COLO668 (cell line): ENCODE measurements around the gene BLVRB.
"Not testable (repeated sequence)": the region's sequence is repeated elsewhere in the genome, so short reads cannot be mapped to it uniquely, and the experiment has no call there.

ENCODE experiments used
- DNase-seq: peaks from one replicate; lab custom pipeline; 2025; ENCODE audit not compliant: unreplicated experiment; lab: John Stamatoyannopoulos, UW

The BLVRB gene

GRCh38 chr19:40452016-40452415 lies 13.5 kb downstream of the BLVRB start:
- no peak for DNase-seq

- DNase-seq = no peak
These were observed 14.9 kb downstream of the BLVRB start for GRCh38 chr19:40450664-40451063.

GRCh38 chr19:40449506-40449905 lies 16.0 kb downstream of the BLVRB start:
- no peak for DNase-seq

GRCh38 chr19:40446263-40446784 lies 19.2 kb downstream of the BLVRB start:
- DNase-seq = no peak

GRCh38 chr19:40445780-40446262 lies 19.7 kb downstream of the BLVRB start:
- DNase-seq = no peak

- no peak for DNase-seq
These were observed 20.7 kb downstream of the BLVRB start for GRCh38 chr19:40444825-40445312.

- peak; percentile 97 for DNase-seq
These were observed 21.3 kb downstream of the BLVRB start, which contains the start of gene SERTAD3 for GRCh38 chr19:40444000-40444824. TSS of gene SERTAD3 (minus strand) at chr19:40444335. CDS start at chr19:40442080, 2,255 bp downstream.

GRCh38 chr19:40443131-40443999 lies 22.2 kb downstream of the BLVRB start:
- DNase-seq = peak; percentile 99

GRCh38 chr19:40442328-40443130 lies 23.0 kb downstream of the BLVRB start:
- no peak for DNase-seq

GRCh38 chr19:40441719-40442253 lies 23.8 kb downstream of the BLVRB start:
- no peak for DNase-seq

GRCh38 chr19:40438284-40438683 lies 27.3 kb downstream of the BLVRB start:
- no peak for DNase-seq

GRCh38 chr19:40433391-40434216 lies 31.9 kb downstream of the BLVRB start:
- peak; percentile 82 for DNase-seq

GRCh38 chr19:40432760-40433159 lies 32.8 kb downstream of the BLVRB start:
- DNase-seq = not testable (repeated sequence)

GRCh38 chr19:40431698-40432097 lies 33.8 kb downstream of the BLVRB start:
- DNase-seq = no peak

GRCh38 chr19:40430242-40430641 lies 35.3 kb downstream of the BLVRB start:
- DNase-seq = not testable (repeated sequence)

- DNase-seq = not testable (repeated sequence)
These were observed 37.3 kb downstream of the BLVRB start for GRCh38 chr19:40428197-40428596.

- DNase-seq = peak; percentile 98
These were observed 39.9 kb downstream of the BLVRB start, which contains the start of gene SERTAD1 for GRCh38 chr19:40425450-40426287. TSS of gene SERTAD1 (minus strand) at chr19:40425992. CDS start at chr19:40423546, 2,446 bp downstream.
